Heart left ventricle (tissue), 16 donors: ENCODE measurements around the gene PLEKHM2. TPM values are rescaled to one million over a fixed set of nuclear protein-coding genes. Genes with fewer than 3 reads are reported as not detected.
A peak's percentile ranks its signal among the peaks of the same experiment; 100 is the strongest.

Source experiments
- ATAC-seq, 4 donors: fragments of 200-7000 bp; cut with Tn5 transposase; one replicate each; pipeline ENCODE4 v1.9.1; 2020 to 2022; ENCODE audit warnings: moderate library complexity in 4 of 4, mild to moderate bottlenecking in 3 of 4, moderate number of reproducible peaks in 1 of 4
- DNase-seq, 5 donors: peaks; one replicate each; pipeline ENCODE4 v3.0.0-alpha.2; 2020
- H3K27ac ChIP-seq, 12 donors: fragments of 200-600 bp; sonication (generic) in 4 of 12; one replicate each; pipeline versions ENCODE4 v1.5.0 to v1.8.0; 2016 to 2022; ENCODE audit warnings: mild to moderate bottlenecking in 2 of 12
- H3K27me3 ChIP-seq, 9 donors: fragments of 200-600 bp; sonication (generic) in 2 of 9; one replicate each; pipeline versions ENCODE4 v1.5.1 to v1.8.0; 2016 to 2022; ENCODE audit warnings: mild to moderate bottlenecking in 3 of 9
- H3K36me3 ChIP-seq, 9 donors: fragments of 200-600 bp; sonication (generic) in 2 of 9; one replicate each; pipeline versions ENCODE4 v1.5.0 to v1.8.0; 2018 to 2022; ENCODE audit warnings: mild to moderate bottlenecking in 2 of 9
- H3K4me1 ChIP-seq, 12 donors: fragments of 200-600 bp; sonication (generic) in 4 of 12; one replicate each; pipeline versions ENCODE4 v1.5.0 to v1.8.0; 2016 to 2022; ENCODE audit warnings: mild to moderate bottlenecking in 3 of 12
- H3K4me3 ChIP-seq, 12 donors: fragments of 200-600 bp; sonication (generic) in 4 of 12; one replicate each; pipeline versions ENCODE4 v1.5.0 to v1.8.0; 2017 to 2022; ENCODE audit warnings: mild to moderate bottlenecking in 9 of 12, moderate library complexity in 4 of 12
- H3K9me3 ChIP-seq, 12 donors: fragments of 200-600 bp; sonication (generic) in 4 of 12; one replicate each; pipeline versions ENCODE4 v1.5.0 to v1.8.0; 2016 to 2022; ENCODE audit warnings: mild to moderate bottlenecking in 1 of 12
- POLR2A ChIP-seq, 2 donors: fragments of 450-650 bp; IDR thresholded peaks; one replicate each; pipeline ENCODE4 v1.6.1; 2017; ENCODE audit warnings: antibody characterized with exemption in 2 of 2, mild to moderate bottlenecking in 2 of 2, moderate library complexity in 2 of 2
- WGBS, 4 donors: extraction: QIAGEN DNeasy Blood & Tissue Kit in 2 of 4; methylation state at CpG; one replicate each; pipeline versions ENCODE4 v1.1.5 to v1.1.7; 2013 to 2018; 5-methylcytosine and 5-hydroxymethylcytosine counted together
- intact Hi-C, 10 donors: fragments of 100-400 bp; cut with DNase I; formaldehyde crosslinking; loops; one replicate each; pipeline versions ENCODE4 v1.11.1 to v1.14.2; 2022
- polyA plus RNA-seq, 2 donors: library from polyadenylated mRNA; stranded (reverse); fragments of 200-250 nt; gene quantifications; one replicate each; pipeline ENCODE4 v1.2.3, GENCODE V29; 2013
- total RNA-seq, 9 donors: library from RNA; depleted of rRNA in 2 of 9; stranded (reverse); fragments of >200 nt in 2 of 9; fragmentation: NEBNext Ultra II Directional in 3 of 9; extraction: Animal tissue kit (Norgen Biotek cat#: 25700) in 3 of 9; gene quantifications; one replicate each; pipeline versions ENCODE4 v1.1.0 to v1.2.4, GENCODE V29; 2016 to 2023
- TF ChIP-seq, protein P1 (sequence below), 12 donors: fragments of 200-600 bp; sonication (generic) in 4 of 12; IDR thresholded peaks; one replicate each; pipeline versions ENCODE4 v1.5.0 to v1.8.0; 2018 to 2022; ENCODE audit warnings: antibody characterized with exemption in 12 of 12, mild to moderate bottlenecking in 5 of 12
- donor health status: ischemic (EF 13 %, LVEDD 7.1; RV severe dilation, severe dysfunction).
- donor health status: healthy with polysubstance abuse.
- donor health status: DM: no; HTN: yes; CAD: no.
- donor health status: DM: no; HTN: no; CAD: no.
- donor health status: ischemic (EF 25% LVEDD 6.9; RV normal size, moderate dysfunction).
- donor health status: ischemic (EF 25% LVEDD 5.7; RV mildly dilated, moderate dysfunction).
- donor health status: healthy.
- donor health status: DM: yes; HTN: yes; CAD: no.
- donor health status: ischemic (EF 35%, LVEDD 5.7; RV mildly dilated, moderate dysfunction).
- donor health status: nonischemic (EF 11% LVEDD 7.7; RV severe dilation, severe dysfunction).
- donor health status: DM: yes; HTN: yes; CAD: no.
- donor health status: PGD.
- donor health status: ischemic (EF 29% LVEDD 5.4; RV normal size, mild dysfunction).
- donor health status: nonischemic (EF 23%, LVEDD 6.1; RV moderate dilation, normal function).

The PLEKHM2 gene
- total and polyA plus RNA-seq, 11 donors: 69.9 to 150 (median 84.4) TPM

GRCh38 chr1:15662477-15662876, 21.6 kb upstream of the PLEKHM2 start:
- TF ChIP-seq, protein P1, sequence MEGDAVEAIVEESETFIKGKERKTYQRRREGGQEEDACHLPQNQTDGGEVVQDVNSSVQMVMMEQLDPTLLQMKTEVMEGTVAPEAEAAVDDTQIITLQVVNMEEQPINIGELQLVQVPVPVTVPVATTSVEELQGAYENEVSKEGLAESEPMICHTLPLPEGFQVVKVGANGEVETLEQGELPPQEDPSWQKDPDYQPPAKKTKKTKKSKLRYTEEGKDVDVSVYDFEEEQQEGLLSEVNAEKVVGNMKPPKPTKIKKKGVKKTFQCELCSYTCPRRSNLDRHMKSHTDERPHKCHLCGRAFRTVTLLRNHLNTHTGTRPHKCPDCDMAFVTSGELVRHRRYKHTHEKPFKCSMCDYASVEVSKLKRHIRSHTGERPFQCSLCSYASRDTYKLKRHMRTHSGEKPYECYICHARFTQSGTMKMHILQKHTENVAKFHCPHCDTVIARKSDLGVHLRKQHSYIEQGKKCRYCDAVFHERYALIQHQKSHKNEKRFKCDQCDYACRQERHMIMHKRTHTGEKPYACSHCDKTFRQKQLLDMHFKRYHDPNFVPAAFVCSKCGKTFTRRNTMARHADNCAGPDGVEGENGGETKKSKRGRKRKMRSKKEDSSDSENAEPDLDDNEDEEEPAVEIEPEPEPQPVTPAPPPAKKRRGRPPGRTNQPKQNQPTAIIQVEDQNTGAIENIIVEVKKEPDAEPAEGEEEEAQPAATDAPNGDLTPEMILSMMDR (IDR thresholded peaks at IDR 0.05): no peak
- no peak for TF ChIP-seq POLR2A (IDR thresholded peaks at IDR 0.05)
- Histone ChIP-seq H3K4me1 (peaks cover 0 to 11% (median 0%) of the 10 kb centered on the region in 12 donors), H3K36me3 (peaks cover 0 to 51% (median 40%) of the 10 kb centered on the region in 9 donors), H3K27me3 (no peaks in the 10 kb centered on the region), H3K9me3 (no peaks in the 10 kb centered on the region), H3K4me3 (no peak overlapping the region), H3K27ac (peak overlapping the region in 6 of 12 donors; percentile 8 to 61 (median 38))
- intact Hi-C loops: no loop called here
- no peak for DNase-seq
- WGBS, 4 donors: 34 to 45% (median 37%) methylated on average over 2 of the region's 2 CpGs
- ATAC-seq: peak; percentile 40 to 88 (median 74)

DNA sequence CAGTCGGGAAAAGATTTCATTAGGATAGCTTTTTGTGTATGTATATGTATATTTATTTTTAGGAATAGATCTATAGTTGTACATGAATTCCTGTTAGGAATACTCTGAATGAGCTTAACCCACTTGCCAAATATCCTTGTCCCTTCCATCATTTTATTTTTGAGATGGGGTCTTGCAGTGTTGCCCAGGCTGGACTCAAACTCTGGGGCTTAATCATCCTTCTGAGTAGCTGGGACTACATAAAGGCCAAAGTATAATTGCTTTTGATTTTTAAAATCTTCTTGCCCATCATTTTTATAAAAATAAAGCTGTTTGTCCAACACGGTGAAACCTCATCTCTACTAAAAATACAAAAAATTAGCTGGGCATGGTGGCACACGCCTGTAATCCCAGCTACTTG, 20.2 kb upstream of the PLEKHM2 start:
- Histone ChIP-seq H3K9me3 (no peaks in the 10 kb centered on the region), H3K4me3 (no peak overlapping the region), H3K27me3 (no peaks in the 10 kb centered on the region), H3K36me3 (peaks cover 0 to 38% (median 33%) of the 10 kb centered on the region in 9 donors), H3K4me1 (peaks cover 0 to 20% (median 0%) of the 10 kb centered on the region in 12 donors), H3K27ac (no peak overlapping the region)
- TF ChIP-seq, protein P1 (IDR thresholded peaks at IDR 0.05): no peak
- TF ChIP-seq POLR2A (IDR thresholded peaks at IDR 0.05): no peak
- intact Hi-C loops: no loop called here
- DNase-seq (no peak), ATAC-seq (no peak)
- WGBS, 4 donors: 95 to 97% (median 97%) methylated on average over 3 of the region's 3 CpGs

DNA sequence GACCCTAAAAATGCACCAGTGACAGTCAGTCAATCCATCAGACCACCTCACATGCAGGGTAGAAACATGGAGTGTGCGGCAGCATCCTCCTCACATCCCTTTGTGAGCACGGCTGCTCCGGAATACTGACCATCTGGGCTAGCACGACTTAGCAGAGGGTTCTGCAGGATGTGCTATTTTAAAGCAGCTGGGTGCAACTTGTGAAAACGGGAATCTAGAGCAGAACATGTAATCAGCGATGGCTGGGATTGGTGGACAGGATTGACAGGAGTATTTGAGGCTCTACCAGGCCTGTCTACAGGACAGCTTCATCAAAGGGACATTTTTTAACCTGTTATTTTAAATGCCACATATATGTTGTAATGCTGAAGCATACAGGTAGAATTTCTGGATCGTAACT, 16.8 kb upstream of the PLEKHM2 start:
- Histone ChIP-seq H3K27me3 (no peaks in the 10 kb centered on the region), H3K4me1 (peaks cover 0 to 17% (median 0%) of the 10 kb centered on the region in 12 donors), H3K4me3 (no peak overlapping the region), H3K27ac (no peak overlapping the region), H3K36me3 (peaks cover 0 to 3% (median 0%) of the 10 kb centered on the region in 9 donors), H3K9me3 (no peaks in the 10 kb centered on the region)
- TF ChIP-seq POLR2A (IDR thresholded peaks at IDR 0.05): no peak
- TF ChIP-seq, protein P1 (IDR thresholded peaks at IDR 0.05): no peak
- 65 to 74% (median 69%) methylated on average over 7 of the region's 7 CpGs for WGBS, 4 donors
- peak; percentile 26 to 47 (median 36) for ATAC-seq
- intact Hi-C loops: no loop called here
- DNase-seq: no peak

DNA sequence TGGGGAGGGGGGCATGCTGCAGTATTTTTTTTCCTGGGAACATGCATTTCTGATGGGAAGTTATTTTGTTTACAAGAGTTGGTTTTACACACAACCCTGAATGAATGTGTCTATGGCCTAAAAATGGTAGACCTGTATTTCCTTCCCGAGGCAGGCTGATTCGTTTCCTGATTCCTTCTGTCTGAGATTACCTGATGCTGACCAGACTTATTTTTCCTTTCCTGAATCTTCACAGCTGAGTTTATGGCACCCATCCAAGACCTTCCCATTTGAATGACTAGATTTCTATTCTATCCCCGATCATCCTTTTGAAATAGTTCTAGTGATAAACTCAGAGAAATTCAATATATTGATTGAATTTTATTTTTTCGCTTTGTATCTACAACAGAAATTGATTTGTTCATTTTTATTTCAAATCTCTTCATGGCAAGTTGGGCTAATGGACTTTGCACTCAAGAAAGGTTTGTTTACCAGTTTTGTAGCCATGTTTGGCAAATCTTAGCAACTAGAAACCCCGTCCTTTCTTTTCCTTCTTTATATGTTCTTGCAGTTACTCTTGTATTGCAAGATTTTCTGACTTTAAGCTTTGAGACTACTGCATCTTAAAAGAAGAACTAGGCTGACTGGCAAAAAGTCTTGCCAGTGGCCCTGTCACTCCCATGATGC, 15.9 kb upstream of the PLEKHM2 start:
- no peaks in the 10 kb centered on the region for H3K27me3 ChIP-seq
- no peak for ATAC-seq
- H3K27ac ChIP-seq: no peak overlapping the region
- H3K9me3 ChIP-seq: no peaks in the 10 kb centered on the region
- H3K4me3 ChIP-seq: no peak overlapping the region
- TF ChIP-seq POLR2A (IDR thresholded peaks at IDR 0.05): no peak
- TF ChIP-seq, protein P1 (IDR thresholded peaks at IDR 0.05): no peak
- intact Hi-C loops: no loop called here
- DNase-seq: no peak
- peaks cover 0 to 14% (median 0%) of the 10 kb centered on the region in 12 donors for H3K4me1 ChIP-seq
- no peaks in the 10 kb centered on the region for H3K36me3 ChIP-seq
- 53 to 57% (median 55%) methylated on average over 5 of the region's 5 CpGs for WGBS, 4 donors
